GM12891 (cell line): ENCODE measurements around the gene CFAP206. TPM values are rescaled to one million over a fixed set of nuclear protein-coding genes. Genes with fewer than 3 reads are reported as not detected.

ENCODE experiments used
- DNase-seq: peaks from one replicate; pipeline ENCODE4 v3.0.0; 2011; ENCODE audit warnings: low spot score; ENCODE audit not compliant: insufficient read length
- FAIRE-seq: peaks from 2 replicates; lab custom pipeline; 2011; peaks lifted over from hg19 to GRCh38; lab: Jason Lieb, UNC
- PAX5 ChIP-seq: IDR thresholded peaks from 2 replicates; pipeline ENCODE4 v1.6.1; 2011; ENCODE audit warnings: low read length, moderate library complexity, mild to moderate bottlenecking; ENCODE audit not compliant: insufficient read depth, severe bottlenecking
- POLR2A ChIP-seq: IDR thresholded peaks from 2 replicates; pipeline ENCODE4 v1.6.1; 2011; ENCODE audit warnings: low read depth, low read length, control low read depth
- POLR2AphosphoS5 ChIP-seq: IDR thresholded peaks from 2 replicates; pipeline ENCODE4 v1.6.1; 2011; ENCODE audit warnings: low read depth, low read length, control low read depth
- POU2F2 ChIP-seq: IDR thresholded peaks from 2 replicates; pipeline ENCODE4 v1.6.1; 2011; ENCODE audit warnings: low read depth, mild to moderate bottlenecking, control low read depth, low read length, moderate library complexity
- SPI1 ChIP-seq: IDR thresholded peaks from 2 replicates; pipeline ENCODE4 v1.6.1; 2011; ENCODE audit warnings: low read depth, low read length, control low read depth
- TAF1 ChIP-seq: IDR thresholded peaks from 2 replicates; pipeline ENCODE4 v1.6.1; 2011; ENCODE audit warnings: low read depth, low read length, control low read depth
- polyA plus RNA-seq: library from polyadenylated mRNA; unstranded; fragments of >200 nt; gene quantifications from one replicate; pipeline ENCODE4 v1.2.1, GENCODE V29; 2012; ENCODE audit warnings: low read depth, missing spikeins, inconsistent platforms; ENCODE audit not compliant: missing spikeins

CFAP206 gene
- 0.13 TPM for polyA plus RNA-seq

- TF ChIP-seq PAX5, result peak; percentile 62
- no peak for TF ChIP-seq POLR2AphosphoS5
- no peak for TF ChIP-seq POU2F2
- no peak for TF ChIP-seq SPI1
- TF ChIP-seq POLR2A, result no peak
- TF ChIP-seq TAF1, result no peak
- FAIRE-seq, result peak; percentile 99
- peak; percentile 70 for DNase-seq
These were observed at the start of gene CFAP206 for GRCh38 chr6:87407901-87408720. TSS of gene CFAP206 (plus strand) at chr6:87407972. CDS start at chr6:87409840, 1,868 bp downstream.

GRCh38 chr6:87364602-87365252, 43.0 kb upstream of the CFAP206 start:
- no peak for DNase-seq
- no peak for TF ChIP-seq TAF1
- no peak for TF ChIP-seq SPI1
- TF ChIP-seq POLR2AphosphoS5, result no peak
- TF ChIP-seq PAX5, result no peak
- no peak for TF ChIP-seq POLR2A
- TF ChIP-seq POU2F2, result no peak
- no peak for FAIRE-seq

- DNase-seq (no peak), FAIRE-seq (no peak)
- no peak for TF ChIP-seq TAF1
- TF ChIP-seq SPI1, result no peak
These were observed 41.5 kb upstream of the CFAP206 start for GRCh38 chr6:87366072-87366827.

GRCh38 chr6:87366899-87367298, 40.9 kb upstream of the CFAP206 start:
- no peak for TF ChIP-seq POLR2A
- TF ChIP-seq SPI1, result no peak
- no peak for TF ChIP-seq POLR2AphosphoS5
- no peak for TF ChIP-seq POU2F2
- no peak for FAIRE-seq
- no peak for DNase-seq

- no peak for DNase-seq
- no peak for FAIRE-seq
- TF ChIP-seq SPI1 (no peak), POLR2AphosphoS5 (no peak), TAF1 (no peak), POU2F2 (no peak), POLR2A (no peak), PAX5 (no peak)
These were observed 34.4 kb upstream of the CFAP206 start for GRCh38 chr6:87373377-87373776.

GRCh38 chr6:87375315-87375714, 32.5 kb upstream of the CFAP206 start:
- no peak for TF ChIP-seq POLR2A
- TF ChIP-seq POLR2AphosphoS5, result no peak
- TF ChIP-seq PAX5, result no peak
- TF ChIP-seq SPI1, result no peak
- TF ChIP-seq POU2F2, result no peak
- no peak for TF ChIP-seq TAF1
- DNase-seq (no peak), FAIRE-seq (no peak)

- no peak for FAIRE-seq
- TF ChIP-seq POU2F2 (no peak), POLR2A (no peak), SPI1 (no peak), PAX5 (no peak), TAF1 (no peak), POLR2AphosphoS5 (no peak)
These were observed 31.1 kb upstream of the CFAP206 start for GRCh38 chr6:87376643-87377042.

GRCh38 chr6:87378947-87379346, 28.8 kb upstream of the CFAP206 start:
- DNase-seq (no peak), FAIRE-seq (no peak)
- TF ChIP-seq PAX5 (no peak), TAF1 (no peak), POLR2AphosphoS5 (no peak), POLR2A (no peak), SPI1 (no peak), POU2F2 (no peak)

More at GRCh38 chr6:87376643-87377042, 31.1 kb upstream of the CFAP206 start:
- no peak for DNase-seq

GRCh38 chr6:87382861-87383260, 24.9 kb upstream of the CFAP206 start:
- FAIRE-seq (no peak), DNase-seq (no peak)
- no peak for TF ChIP-seq POU2F2
- no peak for TF ChIP-seq SPI1

GRCh38 chr6:87384038-87384437, 23.7 kb upstream of the CFAP206 start:
- FAIRE-seq (no peak), DNase-seq (no peak)
- TF ChIP-seq POLR2AphosphoS5 (no peak), POLR2A (no peak), PAX5 (no peak)
